ENCODE results near the gene ZNF33A. TPM values are rescaled to one million over a fixed set of nuclear protein-coding genes. Genes with fewer than 3 reads are reported as not detected.

ZNF33A gene
- total and polyA plus RNA-seq, 10 of the 15 experiments (the other 5 are each of a cell fraction or from before 2014, with no cell fraction given), result 9.8 to 29.9 (median 18.3) TPM

GRCh38 chr10:37976091-37976879 is 34.2 kb upstream of the ZNF33A start, which contains the start of gene ZNF25 (continued):
- TF ChIP-seq REST (IDR thresholded peaks at IDR 0.05; ENCODE audit: low read depth, low read length) (no peak), RELB (IDR thresholded peaks at IDR 0.05; ENCODE audit: low read depth) (no peak), E2F8 (IDR thresholded peaks at IDR 0.05; ENCODE audit: low read depth, partially characterized antibody) (no peak), E4F1 (IDR thresholded peaks at IDR 0.05; ENCODE audit: borderline replicate concordance, partially characterized antibody) (no peak), BCL3 (IDR thresholded peaks at IDR 0.05; ENCODE audit: borderline replicate concordance, insufficient read depth, low read depth, low read length, poor library complexity, severe bottlenecking) (no peak), PAX5 (IDR thresholded peaks at IDR 0.05; ENCODE audit: borderline replicate concordance, low read depth, low read length) (no peak), YY1 (IDR thresholded peaks at IDR 0.05; ENCODE audit: low read depth, low read length) (peak; percentile 99), HDAC2 (IDR thresholded peaks at IDR 0.05) (no peak), ZNF592 (IDR thresholded peaks at IDR 0.05) (no peak), ZNF217 (IDR thresholded peaks at IDR 0.05) (no peak), SMAD5 (IDR thresholded peaks at IDR 0.05; ENCODE audit: low read depth) (peak; percentile 75; the same call in 1 of the 2 replicates)
